Measurements from ENCODE around the gene EIF4H. TPM values are rescaled to one million over a fixed set of nuclear protein-coding genes. Genes with fewer than 3 reads are reported as not detected.

Gene EIF4H
- total and polyA plus RNA-seq, 9 of the 15 experiments (the other 6 are each of a cell fraction or from before 2014, with no cell fraction given): 11.0 to 435 (median 319) TPM

DNA sequence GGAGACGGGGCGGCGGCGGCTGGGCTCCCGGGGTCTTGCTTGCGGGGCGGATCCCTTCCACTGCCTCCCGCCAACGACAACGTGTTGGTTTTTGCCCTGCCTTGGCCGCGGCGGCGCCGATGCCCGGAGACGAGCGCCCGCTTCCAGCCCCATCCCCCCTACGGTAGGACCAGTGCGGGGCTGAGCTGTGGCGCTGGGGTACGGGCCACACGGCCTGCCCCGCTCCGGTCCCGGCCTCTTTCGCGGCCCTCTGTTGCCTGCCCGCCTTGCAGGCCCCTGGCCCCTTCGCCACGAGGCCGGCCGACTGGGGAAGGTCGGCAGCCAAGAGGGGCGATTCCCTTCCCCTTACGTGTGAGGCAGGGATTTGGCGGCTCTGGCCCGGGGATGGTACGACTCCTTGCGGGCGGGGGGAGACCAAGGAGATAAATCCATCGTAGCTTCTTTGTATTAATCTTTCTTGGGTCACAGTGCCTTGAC is 488 bp downstream of the EIF4H start (continued):
- TF ChIP-seq FIP1L1 (IDR thresholded peaks at IDR 0.05; ENCODE audit: low read depth, low read length, poor library complexity, severe bottlenecking) (peak; percentile 32), FUS (optimal IDR thresholded peaks at IDR 0.05; ENCODE audit: low read depth, low read length) (peak; percentile 44), ZNF232 (CRISPR knock-in tag; IDR thresholded peaks at IDR 0.05) (peak; percentile 75), HEY1 (CRISPR knock-in tag; IDR thresholded peaks at IDR 0.05; ENCODE audit: borderline replicate concordance) (no peak), CBX5 (IDR thresholded peaks at IDR 0.05; ENCODE audit: borderline replicate concordance, low read depth) (no peak), KLF1 (tag; IDR thresholded peaks at IDR 0.05) (no peak), KLF6 (CRISPR knock-in tag; IDR thresholded peaks at IDR 0.05; ENCODE audit: borderline replicate concordance) (no peak), NFRKB (IDR thresholded peaks at IDR 0.05; ENCODE audit: low read depth) (0 out of 2 replicates have a peak, but pooled peaks have one; percentile 69), BRCA1 (IDR thresholded peaks at IDR 0.05) (no peak), BRCA1 (CRISPR knock-in tag; IDR thresholded peaks at IDR 0.05) (0 out of 2 replicates have a peak, but pooled peaks have one; percentile 71), PRMT5 (CRISPR knock-in tag; IDR thresholded peaks at IDR 0.05) (peak; percentile 85), CBFB (CRISPR knock-in tag; IDR thresholded peaks at IDR 0.05) (0 out of 2 replicates have a peak, but pooled peaks have one; percentile 17), SIN3A (IDR thresholded peaks at IDR 0.05; ENCODE audit: borderline replicate concordance in 2 of 2, control insufficient read depth in 1 of 2, low read depth in 2 of 2, low read length in 2 of 2) (no peak), MAZ (CRISPR knock-in tag; conservative IDR thresholded peaks at IDR 0.05 in 1 of 2, IDR thresholded peaks at IDR 0.05 in 1 of 2) (peak in 1 of 2 experiments; percentile 62; a peak in 3 of 4 replicates), USF2 (CRISPR knock-in tag; IDR thresholded peaks at IDR 0.05) (peak; percentile 47), PCBP2 (IDR thresholded peaks at IDR 0.05; ENCODE audit: low read depth, low read length, poor library complexity, severe bottlenecking) (peak; percentile 11), POLR2A (conservative IDR thresholded peaks at IDR 0.05) (peak; percentile 29; the same call in 1 of the 2 replicates), STAG1 (CRISPR knock-in tag; IDR thresholded peaks at IDR 0.05; ENCODE audit: borderline replicate concordance) (peak; percentile 34; the same call in 1 of the 2 replicates), KDM2B (CRISPR knock-in tag; IDR thresholded peaks at IDR 0.05) (0 out of 2 replicates have a peak, but pooled peaks have one; percentile 18), CTCF (IDR thresholded peaks at IDR 0.05 in 2 of 3, conservative IDR thresholded peaks at IDR 0.05 in 1 of 3; ENCODE audit: insufficient read depth in 2 of 3, low read depth in 1 of 3, low read length in 3 of 3) (peak in 1 of 3 experiments; percentile 9; a peak in 1 of 6 replicates), NONO (IDR thresholded peaks at IDR 0.05; ENCODE audit: low read depth in 2 of 2, low read length in 1 of 2) (no peak; a peak in 2 of 4 replicates), SP1 (CRISPR knock-in tag; IDR thresholded peaks at IDR 0.05) (peak; percentile 38), E2F1 (CRISPR knock-in tag; IDR thresholded peaks at IDR 0.05) (peak; percentile 35; the same call in 1 of the 2 replicates)
- TF ChIP-seq, protein P1, sequence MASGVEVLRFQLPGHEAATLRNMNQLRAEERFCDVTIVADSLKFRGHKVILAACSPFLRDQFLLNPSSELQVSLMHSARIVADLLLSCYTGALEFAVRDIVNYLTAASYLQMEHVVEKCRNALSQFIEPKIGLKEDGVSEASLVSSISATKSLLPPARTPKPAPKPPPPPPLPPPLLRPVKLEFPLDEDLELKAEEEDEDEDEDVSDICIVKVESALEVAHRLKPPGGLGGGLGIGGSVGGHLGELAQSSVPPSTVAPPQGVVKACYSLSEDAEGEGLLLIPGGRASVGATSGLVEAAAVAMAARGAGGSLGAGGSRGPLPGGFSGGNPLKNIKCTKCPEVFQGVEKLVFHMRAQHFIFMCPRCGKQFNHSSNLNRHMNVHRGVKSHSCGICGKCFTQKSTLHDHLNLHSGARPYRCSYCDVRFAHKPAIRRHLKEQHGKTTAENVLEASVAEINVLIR (CRISPR knock-in tag; IDR thresholded peaks at IDR 0.05): no peak

Measured in K562 (cell line).